ENCODE measurements around the gene SCUBE3.

SCUBE3 gene

DNA sequence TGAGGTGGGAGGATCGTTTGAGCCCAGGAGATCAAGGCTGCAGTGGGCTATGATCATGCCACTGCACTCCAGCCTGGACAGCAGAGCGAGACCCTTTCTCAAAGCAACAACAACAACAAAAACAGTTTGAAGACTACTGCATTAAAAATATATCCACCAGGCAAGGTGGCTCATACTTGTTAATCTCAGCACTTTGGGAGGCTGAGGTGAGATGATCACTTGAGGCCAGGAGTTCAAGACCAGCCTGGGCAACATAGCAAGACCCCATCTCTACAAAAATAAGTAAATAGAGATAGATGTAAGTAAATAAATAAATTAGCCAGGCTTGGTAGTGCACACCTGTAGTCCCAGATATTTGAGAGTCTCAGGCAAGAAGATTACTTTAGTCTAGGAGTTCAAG, 58.2 kb downstream of the SCUBE3 start:
- DNase-seq (ENCODE audit: low read depth in 2 of 2), result no peak

DNA sequence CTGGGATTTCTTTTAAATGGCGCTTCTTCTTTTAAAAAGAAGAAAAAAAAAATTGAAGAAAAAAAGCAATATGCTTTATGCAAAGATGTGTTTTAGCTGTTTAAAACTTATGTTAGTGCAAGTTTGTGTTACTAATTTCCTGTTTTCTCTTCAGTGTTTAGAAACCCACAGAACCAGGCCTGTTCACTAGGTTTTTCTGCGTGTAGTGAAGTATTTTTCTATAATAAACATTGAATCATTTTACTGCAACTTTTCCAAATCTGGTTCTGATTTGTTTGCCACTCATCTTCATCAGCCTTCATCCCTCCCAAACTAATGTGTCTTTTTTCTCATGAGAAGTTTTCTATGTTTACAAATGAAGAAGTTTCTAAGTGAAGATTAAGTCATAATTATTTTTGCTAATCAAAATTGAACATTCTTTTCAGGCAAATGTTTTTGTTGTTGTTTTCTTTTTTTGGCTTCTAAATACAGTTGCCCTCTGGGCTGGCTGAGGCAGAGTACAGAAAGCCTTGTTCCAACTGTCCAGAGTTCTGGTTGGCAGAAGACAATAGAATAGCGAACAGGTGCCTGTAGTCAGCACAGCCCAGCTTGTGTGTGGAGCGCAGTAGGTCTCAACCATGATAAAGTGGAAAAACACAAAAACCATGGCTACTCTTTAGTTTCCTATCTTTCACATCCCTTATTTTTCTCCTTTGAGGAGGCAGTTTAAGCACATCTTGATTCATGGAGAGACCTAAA, 60.2 kb downstream of the SCUBE3 start:
- no peak for DNase-seq (ENCODE audit: low read depth in 2 of 2)

DNA sequence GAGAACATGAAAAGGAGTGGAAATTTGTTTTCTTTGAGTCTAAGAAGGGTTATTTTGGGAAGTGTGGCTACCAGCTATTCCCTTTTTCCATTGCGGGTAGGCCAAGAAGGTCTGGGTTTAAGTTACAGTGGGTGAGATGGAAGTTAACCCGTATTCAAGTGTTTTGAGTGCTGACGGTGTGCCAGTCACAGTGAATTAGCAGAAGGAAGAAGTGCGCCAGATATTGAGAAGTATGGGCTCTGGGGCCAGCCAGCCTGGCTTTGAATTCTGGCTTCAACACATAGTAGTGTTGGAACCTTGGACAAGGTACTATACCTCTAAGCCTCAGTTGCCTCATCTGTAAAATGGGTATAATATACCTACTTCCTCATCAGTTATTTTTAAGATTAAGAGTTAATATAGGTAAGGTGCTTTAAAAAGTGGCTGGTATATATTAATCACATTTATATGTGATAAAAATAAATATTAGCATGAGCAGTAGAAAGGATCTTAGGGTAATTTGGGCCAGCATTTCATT, 62.0 kb downstream of the SCUBE3 start:
- no peak for DNase-seq (ENCODE audit: low read depth in 2 of 2)

DNA sequence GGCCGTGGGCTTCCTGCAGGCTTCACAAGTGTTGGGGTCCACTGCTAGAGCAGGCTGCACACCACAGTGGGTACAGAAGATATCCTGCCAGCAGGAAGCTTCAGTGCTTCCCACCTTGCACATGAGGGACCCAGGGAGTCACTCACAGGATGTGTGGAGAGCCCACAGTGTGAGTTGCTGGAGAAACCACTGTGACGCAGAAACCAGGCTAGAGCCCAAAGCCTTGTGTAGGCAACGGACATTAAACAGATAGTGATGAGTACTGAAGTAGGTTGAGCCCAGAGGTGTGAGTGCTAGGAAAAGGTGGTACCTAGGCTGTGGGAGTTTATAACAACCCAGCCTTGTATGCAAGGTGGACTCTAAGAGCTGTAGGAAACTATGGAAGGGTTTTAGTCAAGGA, 65.0 kb downstream of the SCUBE3 start:
- no peak for DNase-seq (ENCODE audit: low read depth in 2 of 2)

DNA sequence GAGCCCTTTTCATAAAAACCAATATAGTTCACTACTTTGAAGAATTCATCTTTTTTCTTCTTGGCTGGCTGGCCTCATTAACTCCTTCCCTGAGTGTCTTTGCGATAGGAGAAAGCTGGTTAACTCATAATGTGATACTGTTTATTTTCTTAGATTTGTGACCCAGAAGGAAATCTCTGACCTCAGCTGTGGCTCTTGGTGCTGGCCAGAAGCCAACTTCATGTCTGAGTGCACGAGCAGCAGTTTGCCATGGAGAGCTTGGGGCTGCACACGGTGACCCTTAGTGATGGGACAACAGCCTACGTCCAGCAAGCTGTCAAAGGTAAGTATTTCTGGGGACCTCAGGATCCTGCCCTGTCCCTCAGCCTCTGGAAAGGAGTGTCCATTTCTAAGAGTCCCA, 67.1 kb downstream of the SCUBE3 start:
- no peak for DNase-seq (ENCODE audit: low read depth in 2 of 2)

DNA sequence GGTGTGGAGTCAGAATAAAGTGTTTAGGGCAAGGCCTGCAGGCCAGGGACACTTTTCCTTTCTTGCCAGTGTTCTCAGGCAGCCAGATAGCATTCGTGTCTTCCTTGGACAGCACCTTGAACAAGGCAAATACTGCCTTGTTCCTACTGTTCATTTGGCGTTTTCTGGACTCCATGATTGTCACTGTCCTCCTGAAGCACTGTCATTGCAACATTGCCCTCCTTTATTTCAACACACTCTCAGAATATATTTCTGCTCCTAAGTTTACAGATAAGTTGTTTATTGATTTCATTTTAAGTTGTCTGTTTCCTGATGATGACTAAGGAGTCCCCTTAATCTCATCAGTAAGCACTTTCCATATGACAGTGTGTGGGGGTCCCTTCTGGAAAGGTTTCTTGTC, 68.7 kb downstream of the SCUBE3 start:
- DNase-seq (ENCODE audit: low read depth in 2 of 2), result no peak

DNA sequence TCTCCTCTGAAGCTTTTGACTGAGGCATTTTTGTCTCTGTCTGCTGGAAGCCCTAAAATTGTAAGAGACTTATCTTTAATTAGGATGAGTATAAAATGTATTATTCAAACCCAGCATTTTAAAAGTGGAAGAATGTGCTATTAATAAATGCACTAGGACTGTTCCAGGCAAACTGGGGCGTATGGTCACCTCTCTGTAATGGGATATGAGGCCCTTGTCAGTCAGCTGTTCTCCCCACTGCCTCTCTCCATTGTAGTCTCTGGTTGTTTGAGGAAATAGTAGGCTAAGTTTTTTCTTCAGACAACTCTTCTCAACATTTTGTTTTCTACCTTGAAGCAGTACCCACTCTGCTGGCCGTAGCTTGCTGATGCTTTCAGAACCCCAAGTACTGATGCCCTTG, 69.6 kb downstream of the SCUBE3 start:
- DNase-seq (ENCODE audit: low read depth in 2 of 2), result no peak

DNA sequence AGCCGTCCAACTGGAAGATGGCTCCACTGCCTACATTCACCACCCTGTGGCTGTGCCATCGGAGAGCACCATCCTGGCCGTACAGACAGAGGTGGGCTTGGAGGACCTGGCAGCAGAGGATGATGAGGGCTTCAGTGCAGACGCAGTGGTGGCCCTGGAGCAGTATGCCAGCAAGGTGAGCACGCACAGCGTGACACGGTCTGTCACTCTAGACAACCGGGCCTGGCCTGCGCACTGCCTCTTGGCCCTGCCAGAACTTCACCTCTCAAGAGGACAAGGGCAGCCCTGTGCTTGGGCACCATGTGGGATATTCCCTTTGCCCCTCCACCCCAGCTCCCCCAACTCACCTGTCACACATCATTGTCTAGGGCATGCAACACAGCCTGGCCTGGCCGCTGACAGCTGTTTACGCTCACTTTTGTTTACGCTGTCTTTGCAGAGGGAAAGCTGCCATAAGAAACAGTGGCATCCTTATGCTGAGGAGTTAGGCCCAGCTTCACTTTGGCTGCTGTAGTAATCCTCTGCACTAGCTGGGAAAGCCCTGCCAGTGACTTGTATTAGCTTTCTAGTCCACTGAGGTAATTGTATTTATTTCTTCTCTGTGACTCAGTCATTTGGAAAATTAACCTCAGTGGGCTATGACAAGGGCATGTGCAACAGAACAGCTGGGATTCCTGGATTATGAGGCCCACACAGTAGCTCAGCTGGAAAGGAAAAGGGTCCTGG, 74.1 kb downstream of the SCUBE3 start:
- no peak for DNase-seq (ENCODE audit: low read depth in 2 of 2)

DNA sequence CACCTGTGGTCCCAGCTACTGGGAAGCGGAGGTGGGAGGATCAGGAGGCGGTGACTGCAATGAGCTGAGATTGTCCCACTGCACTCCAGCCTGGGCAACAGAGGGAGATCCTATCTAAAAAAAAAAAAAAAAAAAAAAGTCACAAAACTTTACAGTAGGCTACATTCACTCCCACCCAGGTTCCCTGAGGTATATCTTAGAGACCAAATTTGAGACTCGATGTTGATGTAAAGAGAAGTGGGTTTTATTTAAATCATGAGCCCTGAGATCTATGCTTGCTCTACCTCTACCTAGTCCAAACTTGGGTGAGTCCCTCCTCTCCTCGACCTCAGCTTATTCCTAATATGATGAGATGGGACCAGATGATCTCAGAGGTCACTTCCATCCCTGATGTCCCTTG, 75.1 kb downstream of the SCUBE3 start:
- DNase-seq (ENCODE audit: low read depth in 2 of 2), result no peak

DNA sequence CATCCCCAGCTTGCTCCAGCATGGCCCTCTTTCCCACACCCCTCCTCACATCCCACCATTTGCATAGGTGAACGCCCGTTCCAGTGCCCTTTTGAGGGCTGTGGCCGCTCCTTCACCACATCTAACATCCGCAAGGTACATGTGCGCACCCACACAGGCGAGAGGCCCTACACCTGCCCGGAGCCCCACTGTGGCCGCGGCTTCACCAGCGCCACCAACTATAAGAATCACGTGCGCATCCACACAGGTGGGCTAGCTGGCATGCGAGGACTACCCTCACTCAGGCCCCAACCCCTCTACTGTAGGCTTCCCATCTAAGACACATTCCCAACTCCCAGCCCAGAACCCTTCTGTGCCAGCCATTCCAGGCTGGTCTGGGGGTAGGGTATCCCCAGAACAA, 77.7 kb downstream of the SCUBE3 start:
- no peak for DNase-seq (ENCODE audit: low read depth in 2 of 2)

DNA sequence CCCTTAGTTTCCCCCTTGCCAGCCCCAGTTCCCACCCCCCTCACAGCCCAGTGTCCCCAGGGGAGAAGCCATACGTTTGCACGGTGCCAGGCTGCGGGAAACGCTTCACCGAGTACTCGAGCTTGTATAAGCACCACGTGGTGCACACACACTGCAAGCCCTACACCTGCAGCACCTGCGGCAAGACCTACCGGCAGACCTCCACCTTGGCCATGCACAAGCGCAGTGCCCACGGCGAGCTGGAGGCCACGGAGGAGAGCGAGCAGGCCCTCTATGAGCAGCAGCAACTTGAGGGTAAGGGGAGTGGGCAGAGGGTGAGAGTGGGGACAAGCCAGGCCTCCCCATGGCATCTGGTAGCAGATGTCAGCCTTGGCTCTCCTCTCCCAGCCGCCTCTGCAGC, 78.7 kb downstream of the SCUBE3 start:
- DNase-seq (ENCODE audit: low read depth in 2 of 2), result no peak

DNA sequence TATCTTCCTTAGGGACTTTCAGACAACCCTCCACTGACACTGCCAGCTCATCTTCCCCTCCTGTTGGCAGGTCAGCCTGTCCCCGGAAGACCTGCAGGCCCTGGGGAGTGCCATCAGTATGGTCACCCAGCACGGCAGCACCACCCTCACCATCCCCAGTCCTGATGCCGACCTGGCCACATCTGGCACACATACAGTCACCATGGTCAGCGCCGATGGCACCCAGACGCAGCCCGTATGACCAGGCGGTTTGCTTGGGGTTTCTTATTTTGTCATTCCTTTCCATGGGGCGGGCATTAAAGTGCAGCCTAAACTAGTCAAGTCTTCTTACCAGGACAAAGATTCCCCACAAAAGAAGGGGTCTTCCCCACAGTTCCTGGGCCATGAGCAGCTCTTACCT, 79.9 kb downstream of the SCUBE3 start:
- no peak for DNase-seq (ENCODE audit: low read depth in 2 of 2)

DNA sequence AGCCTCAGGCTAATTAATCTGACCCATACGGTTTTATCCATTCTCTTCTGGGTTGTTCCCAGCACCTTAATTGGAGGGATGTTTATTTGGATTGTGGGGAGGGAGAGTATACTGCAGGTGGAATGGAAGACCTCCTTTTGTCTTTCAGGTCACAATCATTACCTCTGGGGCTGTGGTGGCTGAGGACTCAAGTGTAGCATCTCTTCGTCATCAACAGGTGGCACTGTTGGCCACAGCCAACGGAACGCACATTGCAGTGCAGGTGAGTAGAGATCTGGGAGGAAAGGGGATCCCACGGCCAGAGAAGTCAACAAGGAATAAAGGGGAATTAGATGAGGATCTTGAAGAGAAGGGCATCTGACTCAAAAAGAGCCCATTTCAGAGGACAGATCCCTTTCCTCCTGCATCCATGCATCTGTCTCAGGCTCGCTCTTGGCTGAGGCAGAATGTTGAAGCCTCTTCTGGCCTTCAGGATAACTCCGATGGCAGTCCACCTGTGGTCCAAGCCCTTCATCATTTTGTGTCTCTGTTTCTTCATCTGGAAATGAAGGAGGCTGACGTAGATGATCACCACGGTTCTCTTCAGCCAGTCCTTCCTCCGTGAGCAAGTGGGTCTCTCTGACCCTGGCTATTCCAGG, 80.7 kb downstream of the SCUBE3 start:
- no peak for DNase-seq (ENCODE audit: low read depth in 2 of 2)

DNA sequence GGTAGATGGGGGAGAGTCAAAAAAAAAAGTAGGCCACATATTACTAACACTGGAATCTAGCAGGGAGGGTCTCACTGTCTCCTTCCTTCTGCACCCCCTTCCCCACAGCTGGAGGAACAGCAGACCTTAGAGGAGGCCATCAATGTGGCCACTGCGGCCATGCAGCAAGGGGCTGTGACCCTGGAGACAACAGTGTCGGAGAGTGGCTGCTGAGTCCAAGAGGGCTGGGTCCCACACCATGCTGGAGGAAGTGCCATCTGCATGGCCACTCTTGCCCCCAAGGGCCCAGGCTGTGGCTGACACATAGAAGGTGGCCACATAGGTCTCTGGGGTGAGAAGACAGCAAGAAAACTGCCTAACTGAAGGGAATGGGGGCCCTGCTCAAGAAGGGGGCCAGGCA, 81.3 kb downstream of the SCUBE3 start:
- DNase-seq (ENCODE audit: low read depth in 2 of 2), result no peak

DNA sequence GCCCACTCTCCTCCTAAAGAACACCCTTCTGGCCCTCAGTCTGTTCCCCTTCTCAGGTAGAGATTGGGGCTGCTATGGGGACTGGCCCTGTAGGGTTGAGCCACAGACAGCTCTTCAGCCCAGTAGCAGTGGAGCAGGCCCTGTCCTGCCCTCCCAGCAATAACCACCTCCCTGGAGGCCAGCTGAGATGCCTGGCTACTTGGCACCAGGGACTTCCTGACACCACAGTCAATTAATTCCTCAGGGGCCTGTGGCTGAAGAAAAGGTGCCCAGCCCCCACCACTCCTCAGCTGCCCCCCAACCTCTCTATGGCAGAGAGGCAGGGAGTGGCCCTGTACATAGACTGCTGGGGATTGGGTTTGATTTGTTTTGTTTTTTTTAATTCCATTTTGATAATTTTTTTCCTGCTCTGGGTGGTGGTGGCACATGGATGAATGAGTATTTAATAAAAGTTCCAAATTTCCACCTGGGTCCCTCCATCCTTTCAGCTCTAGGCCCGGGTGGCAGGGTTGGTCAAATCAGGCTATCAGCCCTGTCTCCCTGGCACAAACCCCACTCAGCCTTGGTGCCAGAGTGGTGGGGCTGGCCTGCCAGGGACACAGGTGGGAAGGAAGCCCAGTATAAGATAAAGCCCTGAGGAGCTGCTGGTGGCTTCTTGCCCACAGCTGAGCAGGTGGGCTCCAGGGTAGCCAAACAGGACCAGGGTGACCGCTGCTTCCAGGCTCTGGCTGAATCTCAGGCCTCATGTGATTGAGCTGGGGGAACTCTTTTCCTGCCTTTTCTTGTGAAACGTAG, 82.0 kb downstream of the SCUBE3 start:
- no peak for DNase-seq (ENCODE audit: low read depth in 2 of 2)

DNA sequence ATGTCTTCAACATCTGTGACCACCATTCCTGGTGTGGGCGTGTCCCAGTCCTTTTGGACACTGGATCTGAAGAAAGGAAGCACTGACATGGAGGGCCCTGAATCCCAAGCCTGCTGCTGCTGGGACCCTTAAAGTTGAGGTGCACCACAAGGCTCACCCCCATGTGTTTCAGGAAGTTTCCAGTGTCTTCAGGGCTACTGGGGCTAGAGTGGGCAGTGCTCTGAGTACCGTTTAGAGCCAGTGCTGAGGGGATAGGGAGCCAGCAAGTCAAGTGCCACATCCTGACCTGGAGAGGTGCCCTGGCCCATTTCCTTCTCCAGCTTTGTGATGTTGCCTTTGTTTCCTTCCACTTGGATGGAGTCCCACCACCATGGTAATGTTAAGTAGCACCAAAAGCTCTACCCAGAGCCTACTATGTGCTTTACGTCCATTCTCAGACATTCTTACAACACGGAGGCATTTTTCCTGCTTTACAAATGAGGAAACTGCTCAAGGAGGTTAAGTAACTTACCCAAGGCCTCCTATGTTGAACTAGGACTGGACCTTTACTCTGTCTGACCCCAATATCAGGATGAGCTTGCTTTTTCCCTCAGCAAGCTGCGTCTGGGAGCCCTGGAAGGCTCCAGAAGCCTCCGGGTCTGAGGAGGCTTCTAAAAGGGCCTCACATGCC, 83.3 kb downstream of the SCUBE3 start:
- DNase-seq (ENCODE audit: low read depth in 2 of 2), result no peak

DNA sequence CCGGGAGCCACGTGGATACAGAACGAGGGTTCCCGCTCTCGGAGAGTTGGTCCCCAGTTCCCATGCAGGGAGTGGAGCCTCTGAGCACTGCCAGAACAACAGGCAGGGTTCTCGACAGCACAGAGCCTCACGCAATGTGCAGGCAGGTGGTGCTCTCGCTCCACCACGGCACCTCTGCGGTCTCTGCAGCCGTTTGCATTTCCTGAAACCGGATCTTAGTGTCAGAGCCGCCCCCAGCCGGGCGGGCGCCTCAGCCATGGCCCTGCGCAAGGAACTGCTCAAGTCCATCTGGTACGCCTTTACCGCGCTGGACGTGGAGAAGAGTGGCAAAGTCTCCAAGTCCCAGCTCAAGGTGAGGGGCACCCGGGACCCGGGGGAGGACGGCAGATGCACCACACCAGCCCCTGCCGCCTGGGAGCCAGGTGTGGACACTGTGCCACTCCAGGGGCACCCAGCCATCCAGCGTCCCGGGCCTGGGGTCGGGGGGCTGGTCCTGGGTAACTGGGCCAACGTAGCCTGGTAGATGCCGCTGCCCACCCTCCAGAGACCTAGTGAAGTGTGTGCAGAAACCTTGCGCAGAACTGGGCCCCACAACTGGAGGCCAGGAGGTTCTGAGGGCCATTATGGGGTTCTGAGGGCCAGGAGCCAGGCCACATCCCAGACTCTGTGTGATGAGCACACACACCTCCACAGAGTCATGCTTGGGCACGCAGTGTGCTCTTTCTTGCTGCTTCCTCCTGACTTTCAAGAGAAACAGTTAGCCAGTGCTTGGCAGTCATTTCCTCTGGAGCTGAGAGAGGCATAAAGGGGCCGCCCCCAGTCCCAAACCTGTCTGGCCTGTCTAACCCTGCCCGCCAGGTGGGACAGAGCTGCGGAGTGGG, 84.1 kb downstream of the SCUBE3 start, which contains the start of gene DEF6:
Gene DEF6, plus strand, starts transcription at position 218 of the 881 bp plus-strand sequence. Its CDS starts 39 bp downstream, at position 257.
- peak; percentile 59 to 67 for DNase-seq (ENCODE audit: low read depth in 2 of 2)

DNA sequence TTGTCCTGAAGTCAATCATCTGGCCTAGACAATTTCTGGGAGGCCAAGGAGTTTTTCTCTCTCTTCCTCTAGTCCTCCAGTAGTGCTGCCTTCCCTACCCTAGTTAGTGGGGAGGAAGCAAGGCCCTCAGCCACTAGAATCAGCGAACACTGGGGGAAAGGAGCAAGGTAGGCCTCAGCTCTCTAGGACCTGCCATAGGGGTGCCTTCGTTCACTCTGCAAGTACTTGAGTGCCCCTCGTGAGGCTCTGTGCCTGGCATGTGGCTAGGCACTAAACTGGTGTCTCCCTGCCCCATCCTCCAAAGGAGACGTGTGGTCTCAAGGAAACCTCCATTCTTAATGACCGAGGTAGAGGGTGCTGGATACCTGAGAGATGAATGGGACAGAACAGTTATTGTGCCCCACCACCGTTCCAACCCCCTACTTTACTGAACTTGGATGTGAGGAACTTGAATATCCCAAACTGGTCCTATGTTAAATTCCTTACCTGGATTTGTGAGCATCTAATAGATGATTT, 84.9 kb downstream of the SCUBE3 start:
- DNase-seq (ENCODE audit: low read depth in 2 of 2), result no peak

DNA sequence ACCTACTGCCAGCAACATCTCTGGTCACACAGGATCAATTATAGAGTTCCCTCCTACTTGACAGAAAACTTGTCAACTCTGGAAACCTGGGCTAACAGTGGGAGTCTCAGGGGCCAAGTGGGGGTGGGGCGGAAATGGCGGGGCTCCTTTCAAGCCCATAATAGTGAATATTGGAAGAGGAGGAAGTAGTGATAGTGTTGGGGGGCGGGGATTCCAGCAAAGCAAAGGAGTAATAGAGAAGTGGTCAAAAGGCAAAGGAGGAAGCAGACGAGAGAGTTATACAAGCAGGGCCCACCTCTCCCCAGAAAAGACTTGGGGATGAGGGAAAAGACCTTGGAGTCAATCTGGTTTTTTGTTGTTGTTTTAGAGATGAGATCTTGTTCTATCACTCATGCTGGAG, 85.9 kb downstream of the SCUBE3 start:
- no peak for DNase-seq (ENCODE audit: low read depth in 2 of 2)

DNA sequence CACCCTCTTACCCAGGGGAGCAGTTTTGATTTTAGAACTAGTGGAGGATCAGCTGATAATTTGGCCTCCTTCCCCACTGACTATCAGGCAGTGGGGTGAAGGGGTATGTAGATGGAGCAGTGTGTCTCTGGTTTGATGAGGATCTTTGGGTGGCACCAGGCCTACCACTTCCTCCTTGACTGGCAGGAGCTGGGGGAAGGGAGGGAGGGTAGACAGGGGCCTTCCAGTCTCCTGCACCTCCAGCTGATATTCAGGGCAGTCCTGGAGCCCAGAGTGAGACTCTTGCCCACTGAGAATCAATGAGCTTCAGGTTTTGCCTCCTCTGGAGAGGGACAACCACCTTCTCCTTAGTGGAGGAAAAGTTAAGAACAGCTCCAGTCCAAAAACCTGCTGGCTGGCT, 87.1 kb downstream of the SCUBE3 start:
- no peak for DNase-seq (ENCODE audit: low read depth in 2 of 2)
